ENCODE results near the gene PTBP1.

The PTBP1 gene

DNA sequence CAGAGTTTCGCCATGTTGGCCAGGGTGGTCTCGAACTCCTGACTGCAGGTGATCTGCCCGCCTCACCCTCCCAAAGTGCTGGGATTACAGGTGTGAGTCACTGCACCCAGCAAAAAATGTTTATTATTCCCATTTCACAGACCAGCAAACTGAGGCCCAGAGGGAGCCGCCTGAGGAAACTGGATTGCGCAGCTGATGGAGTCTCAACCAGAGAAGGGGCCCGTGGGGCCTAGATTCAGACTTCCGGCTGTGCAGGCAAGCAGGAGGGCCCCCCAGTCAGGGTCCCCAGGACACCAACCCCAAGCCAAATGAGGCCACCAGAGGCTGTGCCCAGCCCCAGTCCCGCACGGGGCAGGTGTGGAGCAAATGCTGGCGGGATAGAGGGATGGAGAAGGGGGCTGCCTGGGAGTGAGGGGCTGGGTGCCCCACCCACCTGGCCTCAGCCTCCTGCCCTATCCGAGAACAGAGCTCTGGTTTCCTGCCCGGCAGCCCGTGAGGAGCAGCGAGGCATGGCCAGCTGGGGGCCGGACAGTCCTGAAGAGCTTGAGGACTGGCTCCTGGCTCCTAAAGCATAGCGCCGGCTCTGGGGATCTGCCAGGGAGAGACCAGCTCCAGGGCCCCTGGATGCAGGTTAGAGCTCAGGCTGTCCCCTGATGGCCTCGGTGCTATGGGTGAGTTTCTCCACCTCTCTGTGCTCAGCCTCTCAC lies 24.4 kb upstream of the PTBP1 start:
- Histone ChIP-seq H3K4me3 (ENCODE audit: low read depth, low read length) (no peak overlapping the region), H3K4me1 (ENCODE audit: control insufficient read depth, insufficient read depth, low read length) (no peaks in the 10 kb centered on the region), H3K27me3 (ENCODE audit: control insufficient read depth, insufficient read depth, low read length) (no peaks in the 10 kb centered on the region), H3K27ac (ENCODE audit: low read depth, low read length) (no peak overlapping the region), H3K9me3 (ENCODE audit: control insufficient read depth, insufficient read depth, low read length) (no peaks in the 10 kb centered on the region), H3K9ac (ENCODE audit: low read depth, low read length) (no peak overlapping the region), H3K36me3 (ENCODE audit: control insufficient read depth, insufficient read depth, low read length) (no peaks in the 10 kb centered on the region)

DNA sequence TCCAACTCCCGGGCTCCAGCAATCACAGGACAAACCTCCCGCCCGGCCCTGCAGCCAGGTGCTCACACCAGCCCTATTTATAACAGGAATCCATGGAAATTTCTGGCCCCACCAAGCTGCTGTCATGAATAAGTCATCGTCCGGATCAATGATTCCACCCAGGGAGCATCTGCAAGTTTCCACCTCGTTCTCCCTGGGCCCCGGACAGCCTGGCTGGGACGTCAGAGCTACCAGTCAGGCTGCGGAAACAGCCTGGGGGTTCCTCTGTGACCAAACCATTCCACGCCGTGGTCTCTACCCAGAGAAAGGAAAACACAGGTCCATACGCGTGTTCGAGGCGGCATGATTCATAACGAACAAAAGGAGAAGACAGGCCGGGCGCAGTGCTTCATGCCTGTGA lies 20.7 kb upstream of the PTBP1 start:
- Histone ChIP-seq H3K27ac (ENCODE audit: low read depth, low read length) (no peak overlapping the region), H3K36me3 (ENCODE audit: control insufficient read depth, insufficient read depth, low read length) (no peaks in the 10 kb centered on the region), H3K9ac (ENCODE audit: low read depth, low read length) (no peak overlapping the region), H3K4me1 (ENCODE audit: control insufficient read depth, insufficient read depth, low read length) (no peaks in the 10 kb centered on the region), H3K27me3 (ENCODE audit: control insufficient read depth, insufficient read depth, low read length) (no peaks in the 10 kb centered on the region), H3K9me3 (ENCODE audit: control insufficient read depth, insufficient read depth, low read length) (no peaks in the 10 kb centered on the region), H3K4me3 (ENCODE audit: low read depth, low read length) (no peak overlapping the region)

DNA sequence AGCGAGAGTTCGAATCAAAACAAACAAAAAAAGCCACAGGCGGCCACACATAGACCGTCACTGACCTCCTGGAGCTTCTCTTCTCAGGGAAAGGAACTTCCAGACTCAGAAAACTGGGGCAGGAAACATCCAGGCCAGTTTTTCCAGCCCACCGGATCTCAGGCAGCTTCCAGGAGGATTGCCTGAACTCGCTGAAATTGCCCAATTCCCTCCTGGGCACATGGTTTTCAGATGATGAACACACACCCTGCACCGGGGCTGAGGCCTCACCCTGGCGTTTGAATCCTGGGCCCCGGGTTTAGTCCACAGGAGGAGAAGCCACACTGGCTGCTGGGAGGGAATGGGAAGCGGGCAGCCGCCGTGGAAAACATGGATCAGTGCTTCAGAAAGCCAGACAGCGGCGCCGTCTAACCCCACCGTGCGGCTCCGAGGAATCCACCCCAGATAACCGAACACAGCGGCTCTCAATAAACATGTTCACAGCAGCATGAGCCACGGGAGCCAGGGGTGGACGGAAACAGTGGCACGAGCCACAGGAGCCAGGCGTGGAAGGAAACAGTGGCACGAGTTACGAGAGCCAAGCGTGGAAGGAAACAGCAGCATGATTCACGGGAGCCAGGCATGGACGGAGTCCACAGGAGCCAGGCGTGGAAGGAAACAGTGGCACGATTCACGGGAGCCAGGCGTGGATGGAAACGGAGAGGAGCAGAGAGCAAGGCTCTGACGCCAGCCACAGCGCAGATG lies 18.2 kb upstream of the PTBP1 start:
- H3K9ac ChIP-seq (ENCODE audit: low read depth, low read length), result no peak overlapping the region
- peaks cover 17% of the 10 kb centered on the region for H3K4me1 ChIP-seq (ENCODE audit: control insufficient read depth, insufficient read depth, low read length)
- H3K4me3 ChIP-seq (ENCODE audit: low read depth, low read length), result no peak overlapping the region
- no peaks in the 10 kb centered on the region for H3K27me3 ChIP-seq (ENCODE audit: control insufficient read depth, insufficient read depth, low read length)
- no peaks in the 10 kb centered on the region for H3K36me3 ChIP-seq (ENCODE audit: control insufficient read depth, insufficient read depth, low read length)
- no peaks in the 10 kb centered on the region for H3K9me3 ChIP-seq (ENCODE audit: control insufficient read depth, insufficient read depth, low read length)
- no peak overlapping the region for H3K27ac ChIP-seq (ENCODE audit: low read depth, low read length)

DNA sequence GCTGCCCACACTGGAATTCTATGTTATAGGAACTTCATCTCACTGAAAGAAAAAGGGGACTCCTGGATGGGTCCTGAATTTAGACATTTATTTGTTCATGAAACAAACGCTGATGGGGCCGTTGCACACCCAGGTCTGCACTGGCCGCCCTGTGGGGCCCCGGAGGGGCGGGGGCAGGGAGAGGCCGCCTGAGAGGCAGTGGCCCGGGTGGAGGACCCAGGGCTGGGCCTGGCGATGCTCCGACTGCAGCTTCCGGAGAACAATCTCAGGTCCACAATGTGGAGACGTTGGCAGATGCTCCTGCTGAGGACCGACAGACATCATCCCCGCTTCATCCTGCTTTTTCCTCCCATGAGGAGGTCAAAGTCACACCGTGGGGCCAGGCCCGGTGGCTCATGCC lies 16.3 kb upstream of the PTBP1 start:
- H3K36me3 ChIP-seq (ENCODE audit: control insufficient read depth, insufficient read depth, low read length), result no peaks in the 10 kb centered on the region
- no peak overlapping the region for H3K27ac ChIP-seq (ENCODE audit: low read depth, low read length)
- no peak overlapping the region for H3K9ac ChIP-seq (ENCODE audit: low read depth, low read length)
- peaks cover 17% of the 10 kb centered on the region for H3K4me1 ChIP-seq (ENCODE audit: control insufficient read depth, insufficient read depth, low read length)
- no peak overlapping the region for H3K4me3 ChIP-seq (ENCODE audit: low read depth, low read length)
- H3K9me3 ChIP-seq (ENCODE audit: control insufficient read depth, insufficient read depth, low read length), result no peaks in the 10 kb centered on the region
- no peaks in the 10 kb centered on the region for H3K27me3 ChIP-seq (ENCODE audit: control insufficient read depth, insufficient read depth, low read length)

DNA sequence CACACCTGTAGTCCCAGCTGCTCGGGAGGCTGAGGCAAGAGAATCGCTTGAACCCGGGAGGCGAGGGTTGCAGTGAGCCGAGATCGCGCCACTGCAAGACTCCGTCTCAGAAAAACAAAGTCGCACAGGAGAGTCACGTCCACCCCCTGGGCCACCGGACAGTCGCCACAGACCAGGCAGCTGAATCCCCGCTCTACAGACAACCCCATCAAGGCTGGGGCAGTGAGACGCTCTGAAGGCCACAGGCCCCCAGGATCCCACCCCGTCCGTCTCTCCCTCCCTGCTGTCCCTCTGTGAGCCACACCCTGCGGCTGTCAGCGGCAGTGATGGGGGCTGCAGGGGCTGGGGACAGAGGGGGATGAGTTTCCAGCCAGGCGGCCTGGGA lies 15.5 kb upstream of the PTBP1 start:
- no peaks in the 10 kb centered on the region for H3K36me3 ChIP-seq (ENCODE audit: control insufficient read depth, insufficient read depth, low read length)
- peak overlapping the region; percentile 61 for H3K9ac ChIP-seq (ENCODE audit: low read depth, low read length)
- H3K4me1 ChIP-seq (ENCODE audit: control insufficient read depth, insufficient read depth, low read length), result peaks cover 17% of the 10 kb centered on the region
- H3K27me3 ChIP-seq (ENCODE audit: control insufficient read depth, insufficient read depth, low read length), result no peaks in the 10 kb centered on the region
- H3K4me3 ChIP-seq (ENCODE audit: low read depth, low read length), result peak overlapping the region; percentile 49
- H3K9me3 ChIP-seq (ENCODE audit: control insufficient read depth, insufficient read depth, low read length), result no peaks in the 10 kb centered on the region
- peak overlapping the region; percentile 91 for H3K27ac ChIP-seq (ENCODE audit: low read depth, low read length)

GRCh38 chr19:782185-782877 lies 14.9 kb upstream of the PTBP1 start:
- Histone ChIP-seq H3K27ac (ENCODE audit: low read depth, low read length) (peak overlapping the region; percentile 91), H3K9me3 (ENCODE audit: control insufficient read depth, insufficient read depth, low read length) (no peaks in the 10 kb centered on the region), H3K4me1 (ENCODE audit: control insufficient read depth, insufficient read depth, low read length) (peaks cover 17% of the 10 kb centered on the region), H3K36me3 (ENCODE audit: control insufficient read depth, insufficient read depth, low read length) (no peaks in the 10 kb centered on the region), H3K9ac (ENCODE audit: low read depth, low read length) (peak overlapping the region; percentile 61), H3K27me3 (ENCODE audit: control insufficient read depth, insufficient read depth, low read length) (no peaks in the 10 kb centered on the region), H3K4me3 (ENCODE audit: low read depth, low read length) (peak overlapping the region; percentile 49)

- Histone ChIP-seq H3K27me3 (ENCODE audit: control insufficient read depth, insufficient read depth, low read length) (no peaks in the 10 kb centered on the region), H3K4me3 (ENCODE audit: low read depth, low read length) (peak overlapping the region; percentile 49), H3K9me3 (ENCODE audit: control insufficient read depth, insufficient read depth, low read length) (no peaks in the 10 kb centered on the region), H3K9ac (ENCODE audit: low read depth, low read length) (peak overlapping the region; percentile 10; the same call in 1 of the 2 replicates), H3K27ac (ENCODE audit: low read depth, low read length) (peak overlapping the region; percentile 91), H3K36me3 (ENCODE audit: control insufficient read depth, insufficient read depth, low read length) (no peaks in the 10 kb centered on the region; the same call in 1 of the 2 replicates), H3K4me1 (ENCODE audit: control insufficient read depth, insufficient read depth, low read length) (peaks cover 17% of the 10 kb centered on the region)
Observed at GRCh38 chr19:782878-783668, 14.2 kb upstream of the PTBP1 start.

- Histone ChIP-seq H3K4me1 (ENCODE audit: control insufficient read depth, insufficient read depth, low read length) (peaks cover 28% of the 10 kb centered on the region), H3K9me3 (ENCODE audit: control insufficient read depth, insufficient read depth, low read length) (no peaks in the 10 kb centered on the region), H3K4me3 (ENCODE audit: low read depth, low read length) (no peak overlapping the region), H3K27me3 (ENCODE audit: control insufficient read depth, insufficient read depth, low read length) (no peaks in the 10 kb centered on the region), H3K36me3 (ENCODE audit: control insufficient read depth, insufficient read depth, low read length) (no peaks in the 10 kb centered on the region; the same call in 1 of the 2 replicates), H3K9ac (ENCODE audit: low read depth, low read length) (no peak overlapping the region), H3K27ac (ENCODE audit: low read depth, low read length) (no peak overlapping the region)
Observed at GRCh38 chr19:784541-784940, 12.7 kb upstream of the PTBP1 start.

- H3K36me3 ChIP-seq (ENCODE audit: control insufficient read depth, insufficient read depth, low read length), result no peaks in the 10 kb centered on the region; the same call in 1 of the 2 replicates
- H3K9ac ChIP-seq (ENCODE audit: low read depth, low read length), result no peak overlapping the region
- H3K4me1 ChIP-seq (ENCODE audit: control insufficient read depth, insufficient read depth, low read length), result peaks cover 31% of the 10 kb centered on the region
Observed at GRCh38 chr19:787536-787935, 9.7 kb upstream of the PTBP1 start.

DNA sequence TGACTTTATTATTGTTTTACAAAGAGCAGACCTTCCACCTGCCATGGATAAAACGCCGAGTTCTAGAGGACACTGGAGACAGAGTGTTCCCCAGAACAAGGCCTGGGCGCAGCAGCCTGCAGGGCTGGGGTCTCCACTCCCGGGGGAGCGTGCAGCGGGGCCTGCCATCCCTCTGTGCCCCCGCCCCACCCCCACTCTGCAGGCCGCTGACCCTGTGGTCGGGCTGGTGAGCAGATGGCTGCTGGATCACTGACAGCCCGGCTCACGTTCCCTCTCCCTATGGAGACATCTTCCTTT lies 8.6 kb upstream of the PTBP1 start:
- Histone ChIP-seq H3K27me3 (ENCODE audit: control insufficient read depth, insufficient read depth, low read length) (no peaks in the 10 kb centered on the region), H3K4me3 (ENCODE audit: low read depth, low read length) (no peak overlapping the region), H3K4me1 (ENCODE audit: control insufficient read depth, insufficient read depth, low read length) (peaks cover 22% of the 10 kb centered on the region), H3K36me3 (ENCODE audit: control insufficient read depth, insufficient read depth, low read length) (no peaks in the 10 kb centered on the region; the same call in 1 of the 2 replicates), H3K9me3 (ENCODE audit: control insufficient read depth, insufficient read depth, low read length) (no peaks in the 10 kb centered on the region), H3K9ac (ENCODE audit: low read depth, low read length) (no peak overlapping the region), H3K27ac (ENCODE audit: low read depth, low read length) (peak overlapping the region; percentile 62)

More at GRCh38 chr19:787536-787935, 9.7 kb upstream of the PTBP1 start:
- no peaks in the 10 kb centered on the region for H3K27me3 ChIP-seq (ENCODE audit: control insufficient read depth, insufficient read depth, low read length)
- H3K27ac ChIP-seq (ENCODE audit: low read depth, low read length), result no peak overlapping the region
- no peak overlapping the region for H3K4me3 ChIP-seq (ENCODE audit: low read depth, low read length)
- no peaks in the 10 kb centered on the region for H3K9me3 ChIP-seq (ENCODE audit: control insufficient read depth, insufficient read depth, low read length)
